ENCODE results near the gene EPS8L3. TPM values are rescaled to one million over a fixed set of nuclear protein-coding genes. Genes with fewer than 3 reads are reported as not detected.
A peak's percentile ranks its signal among the peaks of the same experiment; 100 is the strongest.
"Not testable (repeated sequence)": the region's sequence is repeated elsewhere in the genome, so short reads cannot be mapped to it uniquely, and the experiment has no call there.

Gene EPS8L3
- total and polyA plus RNA-seq, 7 donors: 1.1 to 212 (median 81.7) TPM; not detected in 2

DNA sequence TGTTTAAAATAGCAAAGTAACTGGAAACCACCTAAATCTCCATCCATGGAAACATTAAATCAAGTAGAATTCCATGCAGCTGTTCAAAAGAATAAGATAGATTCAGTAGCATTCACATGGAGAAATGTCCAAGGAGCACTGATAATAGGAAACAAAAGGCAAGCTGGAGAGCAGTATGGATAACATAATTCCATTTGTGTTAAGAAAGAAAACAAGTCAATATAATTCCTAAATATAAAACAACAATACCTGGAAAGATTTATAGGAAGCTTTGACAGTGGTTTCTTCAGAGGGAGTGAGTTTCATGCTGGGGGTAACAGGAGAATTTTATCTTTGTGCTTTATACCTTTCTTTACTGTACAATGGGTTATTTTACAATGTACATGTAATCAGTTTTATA lies 36.6 kb upstream of the EPS8L3 start:
- no peak for TF ChIP-seq EP300 (IDR thresholded peaks at IDR 0.05)
- intact Hi-C loops (cut with DNase I): no loop called here

DNA sequence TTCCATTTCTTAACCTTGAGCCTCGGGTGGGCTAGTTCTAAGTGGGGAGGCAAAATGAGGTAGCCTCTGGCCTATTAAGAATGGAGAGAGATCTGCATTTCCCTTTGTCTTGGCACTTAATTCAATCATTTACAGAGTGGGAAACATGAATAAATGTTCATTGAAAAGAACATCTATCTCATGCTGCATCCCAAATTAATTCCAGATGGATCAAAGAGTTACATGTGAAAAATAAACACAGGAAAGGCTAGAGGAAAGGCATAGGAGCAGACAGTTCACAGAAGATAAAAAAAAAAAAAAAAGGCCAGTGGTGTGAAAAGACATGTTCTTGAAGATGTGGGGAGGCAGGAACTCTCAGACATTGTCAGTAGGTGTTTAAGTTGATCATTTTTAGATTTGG lies 35.7 kb upstream of the EPS8L3 start:
- H3K27ac ChIP-seq: no peak overlapping the region
- intact Hi-C loops (cut with DNase I): no loop called here
- no peak for TF ChIP-seq POLR2AphosphoS5 (IDR thresholded peaks at IDR 0.05)
- TF ChIP-seq, protein P1, sequence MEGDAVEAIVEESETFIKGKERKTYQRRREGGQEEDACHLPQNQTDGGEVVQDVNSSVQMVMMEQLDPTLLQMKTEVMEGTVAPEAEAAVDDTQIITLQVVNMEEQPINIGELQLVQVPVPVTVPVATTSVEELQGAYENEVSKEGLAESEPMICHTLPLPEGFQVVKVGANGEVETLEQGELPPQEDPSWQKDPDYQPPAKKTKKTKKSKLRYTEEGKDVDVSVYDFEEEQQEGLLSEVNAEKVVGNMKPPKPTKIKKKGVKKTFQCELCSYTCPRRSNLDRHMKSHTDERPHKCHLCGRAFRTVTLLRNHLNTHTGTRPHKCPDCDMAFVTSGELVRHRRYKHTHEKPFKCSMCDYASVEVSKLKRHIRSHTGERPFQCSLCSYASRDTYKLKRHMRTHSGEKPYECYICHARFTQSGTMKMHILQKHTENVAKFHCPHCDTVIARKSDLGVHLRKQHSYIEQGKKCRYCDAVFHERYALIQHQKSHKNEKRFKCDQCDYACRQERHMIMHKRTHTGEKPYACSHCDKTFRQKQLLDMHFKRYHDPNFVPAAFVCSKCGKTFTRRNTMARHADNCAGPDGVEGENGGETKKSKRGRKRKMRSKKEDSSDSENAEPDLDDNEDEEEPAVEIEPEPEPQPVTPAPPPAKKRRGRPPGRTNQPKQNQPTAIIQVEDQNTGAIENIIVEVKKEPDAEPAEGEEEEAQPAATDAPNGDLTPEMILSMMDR (IDR thresholded peaks at IDR 0.05): no peak
- no peak for TF ChIP-seq EP300 (IDR thresholded peaks at IDR 0.05)
- TF ChIP-seq POLR2A (IDR thresholded peaks at IDR 0.05): no peak
- H3K9me3 ChIP-seq: no peaks in the 10 kb centered on the region
- H3K27me3 ChIP-seq: no peaks in the 10 kb centered on the region
- no peak for DNase-seq
- no peaks in the 10 kb centered on the region for H3K36me3 ChIP-seq
- no peak overlapping the region for H3K4me3 ChIP-seq
- H3K4me1 ChIP-seq: peaks cover 0 to 13% (median 10%) of the 10 kb centered on the region in 4 donors
- WGBS, 2 donors: 26 to 65% methylated on average over 1 of the region's 1 CpG

More for the DNA sequence above, 36.6 kb upstream of the EPS8L3 start:
- Histone ChIP-seq H3K4me3 (no peak overlapping the region), H3K27ac (no peak overlapping the region), H3K4me1 (peaks cover 0 to 13% (median 9%) of the 10 kb centered on the region in 4 donors), H3K27me3 (no peaks in the 10 kb centered on the region), H3K9me3 (no peaks in the 10 kb centered on the region), H3K36me3 (no peaks in the 10 kb centered on the region)
- no peak for DNase-seq

- DNase-seq; intact Hi-C loops (cut with DNase I); H3K4me3 ChIP-seq; H3K36me3 ChIP-seq; H3K9me3 ChIP-seq; H3K27me3 ChIP-seq: not testable (repeated sequence)
- H3K27ac ChIP-seq: peak overlapping the region; percentile 0 to 70 (median 24)
- WGBS, 2 donors: 19 to 72% methylated on average over 5 of the region's 5 CpGs
- H3K4me1 ChIP-seq: peaks cover 0 to 25% (median 20%) of the 10 kb centered on the region in 4 donors
These were observed 33.5 kb upstream of the EPS8L3 start for GRCh38 chr1:109797303-109797595.

DNA sequence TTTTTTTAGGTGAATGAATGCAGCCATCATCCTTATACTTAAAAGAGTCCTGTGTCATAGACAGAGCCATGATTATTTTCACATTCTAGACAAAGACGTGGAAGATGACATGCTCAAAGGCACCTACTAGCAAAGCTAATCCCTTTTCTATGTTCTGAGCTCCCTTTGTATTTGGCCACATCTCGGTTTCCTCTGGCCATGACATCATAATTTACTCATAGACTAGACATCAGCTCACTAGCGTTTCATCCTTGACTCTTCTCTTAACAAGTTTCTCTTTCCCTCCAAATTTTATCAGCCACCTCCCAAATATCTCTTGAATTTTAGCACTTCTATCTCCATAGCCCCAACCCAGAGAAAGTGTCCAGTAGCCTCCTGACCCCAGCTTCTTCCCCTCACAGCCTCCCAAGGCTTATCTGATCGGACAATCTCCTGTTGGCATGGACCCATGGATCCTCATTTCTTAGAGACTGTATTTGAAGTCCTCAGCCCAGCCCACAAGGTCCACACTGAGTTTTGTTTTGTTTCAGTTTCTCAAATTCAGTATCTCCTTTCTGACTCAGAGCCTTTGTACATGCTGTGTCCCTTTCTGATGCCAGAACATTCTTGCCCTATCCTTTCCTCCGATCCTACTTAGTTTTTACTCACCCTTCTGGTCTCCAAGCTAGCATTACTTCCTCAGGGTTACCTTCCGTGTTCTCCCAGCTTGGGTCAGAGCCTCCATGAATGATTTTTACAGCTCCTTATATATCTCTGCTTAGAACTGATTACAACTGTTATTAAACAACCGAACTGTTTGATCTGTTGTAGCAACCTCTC lies 33.0 kb upstream of the EPS8L3 start:
- TF ChIP-seq, protein P1 (IDR thresholded peaks at IDR 0.05): no peak
- TF ChIP-seq POLR2AphosphoS5 (IDR thresholded peaks at IDR 0.05) (no peak), POLR2A (IDR thresholded peaks at IDR 0.05) (no peak), EP300 (IDR thresholded peaks at IDR 0.05) (no peak)
- no peak for DNase-seq
- H3K4me3 ChIP-seq: no peak overlapping the region

GRCh38 chr1:109794319-109795132 lies 30.8 kb upstream of the EPS8L3 start:
- DNase-seq: no peak
- H3K9me3 ChIP-seq: no peaks in the 10 kb centered on the region
- H3K4me1 ChIP-seq: peaks cover 0 to 39% (median 30%) of the 10 kb centered on the region in 4 donors
- peak overlapping the region in 1 of 4 donors; percentile 47 for H3K27ac ChIP-seq
- no peak overlapping the region for H3K4me3 ChIP-seq
- no peak for TF ChIP-seq POLR2AphosphoS5 (IDR thresholded peaks at IDR 0.05)
- TF ChIP-seq EP300 (IDR thresholded peaks at IDR 0.05): no peak
- TF ChIP-seq, protein P1 (IDR thresholded peaks at IDR 0.05): no peak
- TF ChIP-seq POLR2A (IDR thresholded peaks at IDR 0.05): no peak
- no peaks in the 10 kb centered on the region for H3K27me3 ChIP-seq
- intact Hi-C loops (cut with DNase I): loop anchor here (5.0 kb wide), 2 partner anchors 118 to 188 kb away; partner anchors contain the start of genes AHCYL1 and CSF1
- 28 to 72% methylated on average over 19 of the region's 19 CpGs for WGBS, 2 donors
- H3K36me3 ChIP-seq: no peaks in the 10 kb centered on the region

More for the DNA sequence above, 33.0 kb upstream of the EPS8L3 start:
- no peaks in the 10 kb centered on the region for H3K27me3 ChIP-seq
- 36 to 67% methylated on average over 7 of the region's 7 CpGs for WGBS, 2 donors
- intact Hi-C loops (cut with DNase I): no loop called here
- H3K27ac ChIP-seq: peak overlapping the region; percentile 0 to 70 (median 24)
- no peaks in the 10 kb centered on the region for H3K36me3 ChIP-seq
- peaks cover 0 to 31% (median 26%) of the 10 kb centered on the region in 4 donors for H3K4me1 ChIP-seq
- no peaks in the 10 kb centered on the region for H3K9me3 ChIP-seq

All from sigmoid colon (tissue), 7 donors.